HepG2 (cell line): Measurements from ENCODE around the gene WIZ. TPM values are rescaled to one million over a fixed set of nuclear protein-coding genes. Genes with fewer than 3 reads are reported as not detected.

Source experiments
- ATAC-seq: fragments of 200-7000 bp; cut with Tn5 transposase; 3 replicates; pipeline ENCODE4 v1.9.1; 2020; ENCODE audit warnings: mild to moderate bottlenecking, moderate library complexity
- BruUV-seq: library from RNA; stranded (reverse); fragments of 400-500 nt; replicated peaks from 2 replicates; lab custom pipeline; 2021; lab: Mats Ljungman, UMichigan
- CTCF ChIA-PET: fragments of 300-600 bp; formaldehyde crosslinking; extraction: SDS; loops from one replicate; lab custom pipeline; 2021; ENCODE audit warnings: low total read pairs, inconsistent platforms, low intra/inter-chr PET ratio; lab: Yijun Ruan, JAX
- POLR2A ChIA-PET: fragments of 350-600 bp; sonication (Branson Sonifier 250); formaldehyde crosslinking; loops from one replicate; lab custom pipeline; 2020; ENCODE audit warnings: antibody characterized with exemption, inconsistent platforms; lab: Yijun Ruan, JAX
- DNase-seq: peaks from one replicate; pipeline ENCODE4 v3.0.0-alpha.2; 2015; ENCODE audit warnings: low spot score
- FAIRE-seq: peaks from 3 replicates; lab custom pipeline; 2011; peaks lifted over from hg19 to GRCh38; lab: Jason Lieb, UNC
- H2AFZ ChIP-seq: one replicate; pipeline ENCODE4 v1.6.1; 2011; ENCODE audit warnings: low read length, inconsistent platforms
- H3K27ac ChIP-seq: fragments of 300-600 bp; 3 replicates; pipeline ENCODE4 v1.8.0; 2011; ENCODE audit warnings: mixed run types, mild to moderate bottlenecking, mixed read lengths, low read length, inconsistent platforms; ENCODE audit not compliant: insufficient read depth; ENCODE audit errors: extremely low read length
- H3K27me3 ChIP-seq, 2 experiments: fragments of 200-600 bp in 1 of 2; 2 replicates in 1 of 2; 3 replicates in 1 of 2; pipeline versions ENCODE4 v1.6.0 to v1.8.0; 2011; ENCODE audit warnings: low read length in 2 of 2, mild to moderate bottlenecking in 2 of 2, moderate library complexity in 2 of 2, inconsistent platforms in 1 of 2; ENCODE audit not compliant: insufficient read depth in 2 of 2, control insufficient read depth in 1 of 2
- H3K36me3 ChIP-seq, 2 experiments: fragments of 200-600 bp in 1 of 2; replicated peaks in 1 of 2; 2 replicates in 1 of 2; 3 replicates in 1 of 2; pipeline versions ENCODE4 v1.5.1 to v1.8.0; 2011; ENCODE audit warnings: low read length in 2 of 2, inconsistent platforms in 1 of 2; ENCODE audit not compliant: insufficient read depth in 2 of 2, control insufficient read depth in 1 of 2
- H3K4me1 ChIP-seq: 2 replicates; pipeline ENCODE4 v1.5.1; 2012; ENCODE audit warnings: low read length, inconsistent platforms; ENCODE audit not compliant: insufficient read depth
- H3K4me2 ChIP-seq: 2 replicates; pipeline ENCODE4 v1.6.0; 2011; ENCODE audit warnings: low read depth, low read length, inconsistent platforms
- H3K4me3 ChIP-seq, 3 experiments: fragments of 200-600 bp in 1 of 3; sonication (generic), shearing (Covaris generic) in 1 of 3; replicated peaks in 1 of 3; 2 replicates each; pipeline ENCODE4 v1.5.1; 2011 to 2016; ENCODE audit warnings: low read length in 3 of 3, inconsistent platforms in 2 of 3, low read depth in 2 of 3, mild to moderate bottlenecking in 2 of 3, control low read depth in 1 of 3, mixed read lengths in 1 of 3; ENCODE audit not compliant: insufficient read depth in 1 of 3
- H3K79me2 ChIP-seq: one replicate; pipeline ENCODE4 v1.6.1; 2011; ENCODE audit warnings: low read length, inconsistent platforms; ENCODE audit not compliant: insufficient read depth
- H3K9ac ChIP-seq: 2 replicates; pipeline ENCODE4 v1.6.0; 2011; ENCODE audit warnings: mild to moderate bottlenecking, low read depth, low read length, inconsistent platforms; ENCODE audit not compliant: insufficient read depth
- H3K9me3 ChIP-seq: 2 replicates; pipeline ENCODE4 v1.5.1; 2012; ENCODE audit warnings: mild to moderate bottlenecking, low read length
- H4K20me1 ChIP-seq: 2 replicates; pipeline ENCODE4 v1.6.0; 2011; ENCODE audit warnings: inconsistent platforms, mild to moderate bottlenecking, low read length, moderate library complexity; ENCODE audit not compliant: insufficient read depth
- EHMT2 ChIP-seq: fragments of 200-600 bp; sonication (generic); IDR thresholded peaks from 2 replicates; pipeline ENCODE4 v1.7.0; 2017; ENCODE audit warnings: antibody characterized with exemption, low read depth, low read length, borderline replicate concordance
- SAP130 ChIP-seq: IDR thresholded peaks from 2 replicates; pipeline ENCODE4 v1.6.1; 2016; ENCODE audit warnings: low read depth
- STAG1 ChIP-seq: sonication (generic); formaldehyde crosslinking; IDR thresholded peaks from 2 replicates; pipeline ENCODE4 v1.4.0; 2020; ENCODE audit warnings: missing genetic modification reagents
- ZBTB7B ChIP-seq: sonication (generic); formaldehyde crosslinking; IDR thresholded peaks from 2 replicates; pipeline ENCODE4 v1.4.0; 2020; ENCODE audit warnings: missing genetic modification reagents
- ZEB1 ChIP-seq: IDR thresholded peaks from 2 replicates; pipeline ENCODE4 v1.6.1; 2012; ENCODE audit warnings: mild to moderate bottlenecking, low read depth, inconsistent platforms; ENCODE audit not compliant: insufficient replicate concordance
- ZNF281 ChIP-seq: sonication (generic); formaldehyde crosslinking; IDR thresholded peaks from 2 replicates; pipeline ENCODE4 v1.4.0; 2020; ENCODE audit warnings: missing genetic modification reagents, borderline replicate concordance
- ZNF558 ChIP-seq: sonication (generic); formaldehyde crosslinking; IDR thresholded peaks from 2 replicates; pipeline ENCODE4 v1.9.0; 2022; ENCODE audit warnings: mild to moderate bottlenecking, missing genetic modification reagents, borderline replicate concordance
- ZNF652 ChIP-seq: IDR thresholded peaks from 2 replicates; pipeline ENCODE4 v1.6.1; 2016; ENCODE audit warnings: low read depth, borderline replicate concordance
- ZNF687 ChIP-seq: sonication (generic); formaldehyde crosslinking; IDR thresholded peaks from 2 replicates; pipeline ENCODE4 v1.5.1; 2020; ENCODE audit warnings: mild to moderate bottlenecking, missing genetic modification reagents, moderate library complexity
- WGBS: methylation state at CpG from one replicate; pipeline ENCODE4 v1.1.6; 2017; ENCODE audit warnings: low lambda C conversion rate; 5-methylcytosine and 5-hydroxymethylcytosine counted together
- in situ Hi-C: cut with HindIII; loops from 2 replicates; pipeline ENCODE4 v1.10.0; 2017; ENCODE audit warnings: low pct_unique_long_range_greater_than_20kb; ENCODE audit not compliant: extremely low pct_ligation_motif_present
- intact Hi-C: fragments of 100-400 bp; cut with micrococcal nuclease; formaldehyde crosslinking; loops from one replicate; pipeline ENCODE4 v1.10.0; 2022; ENCODE audit not compliant: unreplicated experiment
- polyA plus RNA-seq, 8 experiments: library from polyadenylated mRNA; depleted of rRNA in 3 of 8; stranded (reverse) in 7 of 8; unstranded in 1 of 8; fragments of >200 nt; fragmentation: Illumina TruSeq in 4 of 8; extraction: Trizol in 4 of 8; gene quantifications; 2 replicates each; pipeline versions ENCODE4 v1.2.1 to v1.2.3, GENCODE V29; 2011 to 2016; ENCODE audit warnings: low read depth in 4 of 8, missing spikeins in 1 of 8, mixed read lengths in 1 of 8; ENCODE audit not compliant: insufficient read depth in 1 of 8
- total RNA-seq, 5 experiments: library from RNA; depleted of rRNA; stranded (reverse); fragments of >200 nt; fragmentation: Illumina TruSeq; extraction: Trizol; gene quantifications; 2 replicates each; pipeline ENCODE4 v1.2.3, GENCODE V29; 2016; ENCODE audit warnings: low read depth in 1 of 5

Gene WIZ
- total and polyA plus RNA-seq, 2 of the 13 experiments (the other 11 are each of a cell fraction or from before 2014, with no cell fraction given) = 4.7 to 4.8 TPM

GRCh38 chr19:15450528-15450890, 753 bp upstream of the WIZ start:
- no peaks in the 10 kb centered on the region for H3K27me3 ChIP-seq
- POLR2A ChIA-PET = no interaction called here
- H3K9me3 ChIP-seq = no peaks in the 10 kb centered on the region
- H3K4me2 ChIP-seq = peak overlapping the region; percentile 80
- no peaks in the 10 kb centered on the region for H4K20me1 ChIP-seq
- no peak for DNase-seq
- CTCF ChIA-PET = no interaction called here
- in situ Hi-C loops (no loop called here), intact Hi-C loops (no loop called here)
- H2AFZ ChIP-seq = peak overlapping the region; percentile 52
- no peak for ATAC-seq
- H3K4me3 ChIP-seq = peak overlapping the region in 1 of 3 experiments; percentile 65; a peak in 2 of 6 replicates
- WGBS = 94% methylated on average over 1 of the region's 1 CpG
- H3K4me1 ChIP-seq = peaks cover 37% of the 10 kb centered on the region
- BruUV-seq = no TSS peak
- H3K27ac ChIP-seq = no peak overlapping the region
- H3K9ac ChIP-seq = no peak overlapping the region
- FAIRE-seq = no peak
- TF ChIP-seq ZNF558 (CRISPR knock-in tag) = no peak
- 0 out of 2 replicates have a peak, but pooled peaks have one; percentile 49 for TF ChIP-seq EHMT2
- H3K36me3 ChIP-seq = no peaks in the 10 kb centered on the region
- H3K79me2 ChIP-seq = no peaks in the 10 kb centered on the region

- no peak overlapping the region for H3K27ac ChIP-seq
- H3K4me1 ChIP-seq = peaks cover 35% of the 10 kb centered on the region
- no peaks in the 10 kb centered on the region for H4K20me1 ChIP-seq
- H2AFZ ChIP-seq = no peak overlapping the region
- no peaks in the 10 kb centered on the region for H3K9me3 ChIP-seq
- BruUV-seq = no TSS peak
- DNase-seq (no peak), FAIRE-seq (no peak), ATAC-seq (0 out of 3 replicates have a peak, but pooled peaks have one; percentile 8)
- H3K36me3 ChIP-seq = no peaks in the 10 kb centered on the region
- in situ Hi-C loops (no loop called here), intact Hi-C loops (no loop called here)
- peak overlapping the region; percentile 62 to 82 (median 80) for H3K4me3 ChIP-seq
- H3K79me2 ChIP-seq = no peaks in the 10 kb centered on the region
- POLR2A ChIA-PET = no interaction called here
- CTCF ChIA-PET = no interaction called here
- H3K9ac ChIP-seq = peak overlapping the region; percentile 69
- 23% methylated on average over 16 of the region's 43 CpGs for WGBS
- H3K27me3 ChIP-seq = no peaks in the 10 kb centered on the region
- H3K4me2 ChIP-seq = peak overlapping the region; percentile 81
- TF ChIP-seq STAG1 (CRISPR knock-in tag) = peak; percentile 17; the same call in 1 of the 2 replicates
- TF ChIP-seq ZNF687 (CRISPR knock-in tag) = peak; percentile 19; the same call in 1 of the 2 replicates
- TF ChIP-seq SAP130 (CRISPR knock-in tag) = 0 out of 2 replicates have a peak, but pooled peaks have one; percentile 5
- TF ChIP-seq ZEB1 = peak; percentile 32
- TF ChIP-seq ZNF281 = peak; percentile 20; the same call in 1 of the 2 replicates
- TF ChIP-seq ZBTB7B (CRISPR knock-in tag) = 0 out of 2 replicates have a peak, but pooled peaks have one; percentile 24
- peak; percentile 87 for TF ChIP-seq ZNF652 (CRISPR knock-in tag)
These were observed 757 bp downstream of the WIZ start for GRCh38 chr19:15448778-15449619.
